Upper lobe of left lung (tissue), 6 donors: Measurements from ENCODE around the gene ASPRV1. TPM values are rescaled to one million over a fixed set of nuclear protein-coding genes. Genes with fewer than 3 reads are reported as not detected.
A peak's percentile ranks its signal among the peaks of the same experiment; 100 is the strongest.

Experiments used
- ATAC-seq, 2 donors: fragments of 200-7000 bp; cut with Tn5 transposase; one replicate each; pipeline ENCODE4 v1.9.1; 2022; ENCODE audit warnings: mild to moderate bottlenecking in 2 of 2, moderate library complexity in 2 of 2; ENCODE audit not compliant: low FRiP score in 2 of 2
- DNase-seq, 2 donors: peaks; one replicate each; pipeline ENCODE4 v3.0.0-alpha.2; 2019 to 2020
- H3K27ac ChIP-seq, 4 donors: fragments of 200-600 bp; sonication (generic); one replicate each; pipeline ENCODE4 v1.5.1; 2016 to 2019
- H3K27me3 ChIP-seq, 4 donors: fragments of 200-600 bp; sonication (generic); one replicate each; pipeline ENCODE4 v1.5.1; 2017 to 2019
- H3K36me3 ChIP-seq, 4 donors: fragments of 200-600 bp; sonication (generic); one replicate each; pipeline ENCODE4 v1.5.1; 2016 to 2019
- H3K4me1 ChIP-seq, 4 donors: fragments of 200-600 bp; sonication (generic); one replicate each; pipeline ENCODE4 v1.5.1; 2018 to 2019
- H3K4me3 ChIP-seq, 4 donors: fragments of 200-600 bp; sonication (generic); one replicate each; pipeline ENCODE4 v1.5.1; 2017 to 2019; ENCODE audit warnings: mild to moderate bottlenecking in 2 of 4, moderate library complexity in 1 of 4
- H3K9me3 ChIP-seq, 4 donors: fragments of 200-600 bp; sonication (generic); one replicate each; pipeline ENCODE4 v1.5.1; 2018 to 2019
- EP300 ChIP-seq, 4 donors: sonication (generic); formaldehyde crosslinking; IDR thresholded peaks; one replicate each; pipeline ENCODE4 v1.5.1; 2017; ENCODE audit warnings: antibody characterized with exemption in 4 of 4, control low read depth in 2 of 4
- POLR2A ChIP-seq, 4 donors: fragments of 450-650 bp; IDR thresholded peaks; one replicate each; pipeline ENCODE4 v1.5.1; 2016 to 2017; ENCODE audit warnings: antibody characterized with exemption in 4 of 4, mild to moderate bottlenecking in 2 of 4
- POLR2AphosphoS5 ChIP-seq, 2 donors: sonication (generic); formaldehyde crosslinking; IDR thresholded peaks; one replicate each; pipeline ENCODE4 v1.5.1; 2017; ENCODE audit warnings: antibody characterized with exemption in 2 of 2
- WGBS, 2 donors: methylation state at CpG; one replicate each; pipeline ENCODE4 v1.1.5; 2017 to 2018; 5-methylcytosine and 5-hydroxymethylcytosine counted together
- total RNA-seq, 6 donors: library from RNA; depleted of rRNA in 4 of 6; stranded (reverse); fragments of >200 nt in 4 of 6; gene quantifications; one replicate each; pipeline versions ENCODE4 v1.1.0 to v1.2.1, GENCODE V29; 2016 to 2021
- TF ChIP-seq, protein P1 (sequence below), 6 experiments: fragments of 450-650 bp in 4 of 6; fragments of 200-600 bp in 2 of 6; sonication (generic) in 2 of 6; IDR thresholded peaks; one replicate each; pipeline ENCODE4 v1.5.1; 2016 to 2019; ENCODE audit warnings: antibody characterized with exemption in 6 of 6
- donor health status: DM: no; HTN: no; CAD: no; lungs with moderate emphysema.
- donor health status: DM: no; HTN: yes; CAD: no; lungs with severe emphysema.

ASPRV1 gene
- total RNA-seq, 6 donors from 2014 or later: 1.0 to 2.1 (median 1.4) TPM

DNA sequence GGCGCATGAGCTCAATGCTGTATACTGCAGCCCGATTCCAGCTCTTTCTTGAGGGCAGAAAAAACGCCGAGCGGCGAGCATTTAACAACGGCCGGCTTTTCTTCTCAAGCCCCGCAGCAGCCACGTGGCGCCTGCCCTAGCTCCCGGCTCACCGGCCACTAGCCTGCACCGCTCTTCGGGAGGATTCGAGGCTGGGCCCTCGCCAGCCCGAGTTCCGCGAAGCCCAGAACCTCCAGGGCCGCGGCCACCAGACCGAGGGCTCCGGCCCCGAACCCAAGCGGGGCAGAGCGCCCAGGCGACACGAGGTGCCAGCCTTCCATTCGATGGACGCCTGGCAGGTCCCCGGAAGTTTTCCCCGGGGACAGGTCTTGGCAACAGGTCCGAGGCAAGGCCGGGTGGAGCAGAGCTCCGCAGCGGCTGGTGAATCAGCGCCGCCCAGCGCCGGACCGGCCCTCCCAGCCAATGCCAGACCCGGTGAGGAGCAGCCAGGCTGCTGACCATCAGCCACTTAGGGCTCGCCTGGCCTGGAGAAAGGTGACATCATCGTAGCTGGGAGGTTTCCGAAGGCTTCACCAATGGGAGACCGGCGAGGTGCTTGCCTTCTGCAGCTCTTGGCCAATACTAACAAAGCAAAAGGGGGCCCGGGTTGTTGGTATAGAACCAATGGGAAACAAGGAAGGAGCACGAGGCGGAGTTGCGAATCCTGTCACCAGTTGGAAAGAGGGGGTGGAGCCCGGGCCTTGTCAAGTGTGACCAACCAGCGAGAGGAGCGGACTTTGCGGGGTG, 47.1 kb downstream of the ASPRV1 start:
- Histone ChIP-seq H3K4me3 (peak overlapping the region; percentile 34 to 93 (median 87)), H3K9me3 (no peaks in the 10 kb centered on the region), H3K36me3 (peaks cover 1 to 22% (median 7%) of the 10 kb centered on the region in 4 donors), H3K27me3 (no peaks in the 10 kb centered on the region), H3K4me1 (peaks cover 18 to 37% (median 29%) of the 10 kb centered on the region in 4 donors), H3K27ac (peak overlapping the region; percentile 91 to 100 (median 96))
- TF ChIP-seq POLR2A (IDR thresholded peaks at IDR 0.05) (peak in 3 of 4 donors; percentile 85 to 92 (median 89)), EP300 (IDR thresholded peaks at IDR 0.05) (peak in 1 of 4 donors; percentile 71), POLR2AphosphoS5 (IDR thresholded peaks at IDR 0.05) (peak; percentile 93 to 97)
- TF ChIP-seq, protein P1, sequence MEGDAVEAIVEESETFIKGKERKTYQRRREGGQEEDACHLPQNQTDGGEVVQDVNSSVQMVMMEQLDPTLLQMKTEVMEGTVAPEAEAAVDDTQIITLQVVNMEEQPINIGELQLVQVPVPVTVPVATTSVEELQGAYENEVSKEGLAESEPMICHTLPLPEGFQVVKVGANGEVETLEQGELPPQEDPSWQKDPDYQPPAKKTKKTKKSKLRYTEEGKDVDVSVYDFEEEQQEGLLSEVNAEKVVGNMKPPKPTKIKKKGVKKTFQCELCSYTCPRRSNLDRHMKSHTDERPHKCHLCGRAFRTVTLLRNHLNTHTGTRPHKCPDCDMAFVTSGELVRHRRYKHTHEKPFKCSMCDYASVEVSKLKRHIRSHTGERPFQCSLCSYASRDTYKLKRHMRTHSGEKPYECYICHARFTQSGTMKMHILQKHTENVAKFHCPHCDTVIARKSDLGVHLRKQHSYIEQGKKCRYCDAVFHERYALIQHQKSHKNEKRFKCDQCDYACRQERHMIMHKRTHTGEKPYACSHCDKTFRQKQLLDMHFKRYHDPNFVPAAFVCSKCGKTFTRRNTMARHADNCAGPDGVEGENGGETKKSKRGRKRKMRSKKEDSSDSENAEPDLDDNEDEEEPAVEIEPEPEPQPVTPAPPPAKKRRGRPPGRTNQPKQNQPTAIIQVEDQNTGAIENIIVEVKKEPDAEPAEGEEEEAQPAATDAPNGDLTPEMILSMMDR (IDR thresholded peaks at IDR 0.05): peak in 4 of 6 experiments; percentile 42 to 52 (median 48)
- WGBS, 2 donors: 0% methylated on average over 17 to 49 of the region's 56 CpGs
- ATAC-seq (peak; percentile 96 to 99), DNase-seq (peak; percentile 98 to 100)

DNA sequence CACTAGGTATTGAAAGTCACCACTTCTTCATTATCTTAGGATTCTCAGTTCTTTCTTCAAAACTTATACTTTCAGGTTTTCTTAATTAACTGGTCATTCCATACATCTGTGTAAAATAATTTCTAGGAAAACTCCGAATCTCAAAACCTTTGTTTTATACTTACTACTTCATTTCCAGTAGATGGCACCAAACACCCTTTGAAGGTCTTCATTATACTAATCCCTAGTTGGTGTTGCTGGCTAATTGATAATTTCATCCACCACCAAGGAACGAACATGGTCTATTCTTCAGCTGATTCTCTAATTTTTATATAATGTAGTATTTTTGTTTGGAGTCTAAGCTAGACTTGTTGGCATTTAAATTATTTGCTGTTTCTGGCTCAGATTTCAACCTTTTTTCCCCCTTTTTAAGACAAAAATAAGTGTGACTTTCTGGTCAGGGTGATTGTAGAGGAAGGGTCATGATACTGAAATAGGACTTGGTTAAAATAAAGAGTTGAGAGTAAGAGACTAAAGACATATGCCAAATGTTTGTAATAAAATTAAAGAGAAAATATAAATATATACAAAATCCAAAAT, 49.4 kb downstream of the ASPRV1 start:
- no peak for TF ChIP-seq POLR2A (IDR thresholded peaks at IDR 0.05)
- TF ChIP-seq, protein P1 (IDR thresholded peaks at IDR 0.05): peak in 5 of 6 experiments; percentile 25 to 78 (median 51)
- WGBS, 2 donors: 0 to 2% methylated on average over 2 of the region's 2 CpGs
- DNase-seq (no peak), ATAC-seq (no peak)
- H3K4me1 ChIP-seq: peaks cover 15 to 30% (median 23%) of the 10 kb centered on the region in 4 donors
- H3K27me3 ChIP-seq: no peaks in the 10 kb centered on the region
- peak overlapping the region in 1 of 4 donors; percentile 100 for H3K27ac ChIP-seq
- H3K4me3 ChIP-seq: no peak overlapping the region
- H3K9me3 ChIP-seq: no peaks in the 10 kb centered on the region
- peaks cover 5 to 40% (median 16%) of the 10 kb centered on the region in 4 donors for H3K36me3 ChIP-seq

Other genes with a start within 250 kb of the ASPRV1 start
- 100 to 1,000 TPM in 5 of 6 donors, 10 to 100 TPM in 1; 84.0 to 214 (median 161) TPM for gene ANXA4, start 219.5 kb downstream of the ASPRV1 start, total RNA-seq
- gene GMCL1, start 132.0 kb downstream of the ASPRV1 start, total RNA-seq: 10 to 100 TPM; 11.9 to 23.1 (median 17.5) TPM
- 100 to 1,000 TPM in 2 of 6 donors, 10 to 100 TPM in 4; 32.7 to 120 (median 55.0) TPM for gene SNRNP27, start 67.7 kb downstream of the ASPRV1 start, total RNA-seq
- gene MXD1, start 46.5 kb downstream of the ASPRV1 start, total RNA-seq: 10 to 100 TPM; 16.3 to 94.3 (median 33.8) TPM
- 100 to 1,000 TPM; 126 to 384 (median 236) TPM for gene PCBP1, start 125.8 kb upstream of the ASPRV1 start, total RNA-seq
- gene C2orf42, start 229.4 kb upstream of the ASPRV1 start, total RNA-seq: 10 to 100 TPM in 4 of 6 donors, 1 to 10 TPM in 2; 7.8 to 15.0 (median 12.4) TPM